Choroid plexus epithelial cell (primary cell): ENCODE data around the gene PRSS23.

Experiments
- DNase-seq: peaks from one replicate; pipeline ENCODE4 v3.0.0-alpha.2; 2010; ENCODE audit warnings: low read depth
- H3K4me3 ChIP-seq: 2 replicates; pipeline ENCODE4 v1.5.1; 2011; ENCODE audit warnings: low read depth, mild to moderate bottlenecking, control low read depth, low read length, moderate library complexity
- TF ChIP-seq, protein P1 (sequence below): conservative IDR thresholded peaks from 2 replicates; pipeline ENCODE4 v1.5.1; 2011; ENCODE audit warnings: low read depth, mild to moderate bottlenecking, control low read depth, inconsistent platforms, low read length, moderate library complexity

The PRSS23 gene, protein sequence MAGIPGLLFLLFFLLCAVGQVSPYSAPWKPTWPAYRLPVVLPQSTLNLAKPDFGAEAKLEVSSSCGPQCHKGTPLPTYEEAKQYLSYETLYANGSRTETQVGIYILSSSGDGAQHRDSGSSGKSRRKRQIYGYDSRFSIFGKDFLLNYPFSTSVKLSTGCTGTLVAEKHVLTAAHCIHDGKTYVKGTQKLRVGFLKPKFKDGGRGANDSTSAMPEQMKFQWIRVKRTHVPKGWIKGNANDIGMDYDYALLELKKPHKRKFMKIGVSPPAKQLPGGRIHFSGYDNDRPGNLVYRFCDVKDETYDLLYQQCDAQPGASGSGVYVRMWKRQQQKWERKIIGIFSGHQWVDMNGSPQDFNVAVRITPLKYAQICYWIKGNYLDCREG

DNA sequence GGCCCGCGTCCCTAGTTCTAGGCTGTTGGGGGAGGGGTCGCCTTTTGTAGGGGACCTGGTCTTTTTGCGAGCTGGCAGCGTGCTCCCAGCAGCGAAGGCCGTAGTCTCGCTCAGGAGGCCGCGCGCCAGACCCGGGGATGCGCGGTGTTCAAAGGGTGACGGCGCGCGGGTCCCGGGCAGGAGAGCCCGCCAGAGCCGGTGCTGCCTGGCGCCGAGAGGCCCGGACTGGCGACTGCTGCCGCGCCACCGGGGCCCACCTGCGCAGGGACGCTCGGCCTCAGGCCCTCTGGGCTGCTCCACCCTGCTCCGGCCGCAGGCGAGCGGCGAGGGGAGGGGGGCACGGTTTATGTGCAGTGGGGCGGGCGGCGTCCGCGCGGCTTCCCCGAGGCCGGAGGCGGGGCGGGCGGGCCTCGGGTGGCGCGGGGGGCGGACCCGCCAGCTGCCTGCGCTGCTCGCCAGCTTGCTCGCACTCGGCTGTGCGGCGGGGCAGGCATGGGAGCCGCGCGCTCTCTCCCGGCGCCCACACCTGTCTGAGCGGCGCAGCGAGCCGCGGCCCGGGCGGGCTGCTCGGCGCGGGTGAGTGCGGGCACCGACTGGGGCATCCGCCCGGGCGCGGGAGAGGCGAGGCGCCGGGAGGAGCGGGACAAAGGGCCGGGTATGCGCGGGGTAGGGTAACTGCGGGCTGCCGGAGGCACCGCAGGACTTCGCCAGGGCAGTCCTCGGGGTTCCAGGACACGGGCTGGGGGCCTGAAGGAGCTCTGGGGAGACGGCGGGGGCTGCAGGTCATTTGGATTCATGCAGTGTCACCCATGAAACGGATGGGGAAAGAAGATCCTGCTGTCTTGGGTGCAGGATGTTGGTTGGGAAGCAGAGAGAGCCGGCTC lies at the start of gene PRSS23:
PRSS23 (plus strand) TSS at position 467 of the 884 bp plus-strand sequence. CDS start 7,102 bp downstream, outside the sequence.
- DNase-seq, result peak; percentile 54
- TF ChIP-seq, protein P1, sequence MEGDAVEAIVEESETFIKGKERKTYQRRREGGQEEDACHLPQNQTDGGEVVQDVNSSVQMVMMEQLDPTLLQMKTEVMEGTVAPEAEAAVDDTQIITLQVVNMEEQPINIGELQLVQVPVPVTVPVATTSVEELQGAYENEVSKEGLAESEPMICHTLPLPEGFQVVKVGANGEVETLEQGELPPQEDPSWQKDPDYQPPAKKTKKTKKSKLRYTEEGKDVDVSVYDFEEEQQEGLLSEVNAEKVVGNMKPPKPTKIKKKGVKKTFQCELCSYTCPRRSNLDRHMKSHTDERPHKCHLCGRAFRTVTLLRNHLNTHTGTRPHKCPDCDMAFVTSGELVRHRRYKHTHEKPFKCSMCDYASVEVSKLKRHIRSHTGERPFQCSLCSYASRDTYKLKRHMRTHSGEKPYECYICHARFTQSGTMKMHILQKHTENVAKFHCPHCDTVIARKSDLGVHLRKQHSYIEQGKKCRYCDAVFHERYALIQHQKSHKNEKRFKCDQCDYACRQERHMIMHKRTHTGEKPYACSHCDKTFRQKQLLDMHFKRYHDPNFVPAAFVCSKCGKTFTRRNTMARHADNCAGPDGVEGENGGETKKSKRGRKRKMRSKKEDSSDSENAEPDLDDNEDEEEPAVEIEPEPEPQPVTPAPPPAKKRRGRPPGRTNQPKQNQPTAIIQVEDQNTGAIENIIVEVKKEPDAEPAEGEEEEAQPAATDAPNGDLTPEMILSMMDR, result no peak
- H3K4me3 ChIP-seq, result peak within 1 kb of the TSS; percentile 73

DNA sequence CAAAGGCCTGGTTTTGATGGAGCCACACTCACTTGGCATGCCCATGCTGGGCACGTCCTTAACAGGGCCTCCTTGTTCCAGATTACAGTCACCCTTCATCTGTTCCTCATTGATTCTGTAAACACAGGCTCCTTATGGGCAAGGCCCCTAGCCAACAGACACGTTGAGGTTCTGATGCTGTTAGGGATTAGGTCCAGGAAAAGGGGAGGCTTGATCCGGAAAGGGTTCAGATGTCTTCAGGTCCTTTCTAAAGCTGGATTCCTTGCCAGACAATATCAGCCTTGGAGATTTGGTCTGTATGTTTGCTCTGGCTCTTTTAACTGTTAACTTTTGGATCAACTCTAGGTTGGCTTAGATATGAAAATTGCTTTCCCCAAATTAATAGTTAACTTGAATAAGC lies 46.9 kb upstream of the PRSS23 start:
- TF ChIP-seq, protein P1, result no peak
- no peak for DNase-seq
- H3K4me3 ChIP-seq, result no peak overlapping the region

DNA sequence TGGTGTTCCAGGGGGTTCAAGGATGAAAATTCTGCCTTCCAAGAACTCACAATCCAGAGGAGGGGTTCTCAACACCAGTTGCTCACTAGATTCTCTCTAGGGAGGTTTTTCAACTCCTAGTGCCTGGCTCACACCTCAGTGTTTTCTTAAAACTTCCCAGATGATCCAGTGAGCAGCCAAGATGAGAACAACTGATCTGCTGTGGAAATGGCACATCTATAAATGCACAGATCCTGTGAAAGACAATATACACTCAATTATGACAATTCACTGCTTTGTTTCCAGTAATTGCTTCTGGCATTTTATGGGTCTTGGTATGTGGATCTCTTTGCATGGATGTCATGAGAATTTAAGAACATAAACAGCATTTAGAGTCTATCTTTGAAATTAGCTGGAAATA lies 45.2 kb upstream of the PRSS23 start:
- TF ChIP-seq, protein P1, result no peak
- no peak for DNase-seq
- no peak overlapping the region for H3K4me3 ChIP-seq

DNA sequence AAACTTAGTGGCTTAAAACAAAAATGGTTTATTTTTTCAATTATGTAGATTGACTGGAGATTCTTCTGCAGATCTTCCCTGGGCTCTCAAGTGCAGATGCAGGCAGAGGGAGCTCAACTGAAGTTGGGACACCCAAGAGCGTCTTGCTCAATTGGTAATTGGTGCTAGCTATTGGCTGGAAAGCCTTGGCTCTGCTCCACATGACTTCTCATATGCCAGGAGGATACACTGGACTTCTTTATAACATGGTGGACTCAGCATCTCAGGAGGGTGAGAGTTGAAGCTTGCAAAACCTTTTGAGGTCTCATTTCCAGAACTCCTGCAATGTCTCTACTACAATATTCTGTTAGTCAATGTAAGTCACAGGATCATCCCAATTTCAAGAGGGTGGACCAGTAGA lies 42.2 kb upstream of the PRSS23 start:
- TF ChIP-seq, protein P1, result no peak
- no peak for DNase-seq
- no peak overlapping the region for H3K4me3 ChIP-seq

DNA sequence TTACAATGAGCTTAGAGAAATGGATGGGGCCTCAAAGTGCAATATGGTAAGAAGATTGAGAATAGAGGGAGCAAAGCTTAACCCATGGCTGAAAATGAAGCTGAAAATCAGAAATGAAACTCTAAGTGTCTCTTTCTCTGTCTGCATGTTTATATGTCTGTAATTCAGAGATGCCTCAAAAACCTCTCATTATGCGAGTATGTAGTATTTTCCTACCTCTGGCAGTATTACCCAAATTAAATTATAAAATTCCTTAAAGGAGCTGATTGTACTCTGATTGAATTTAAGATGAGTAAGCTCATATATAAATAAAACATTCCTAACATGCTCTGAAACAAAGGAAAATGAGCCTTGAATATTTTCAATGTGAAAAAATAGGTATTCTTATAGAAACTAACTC lies 39.8 kb upstream of the PRSS23 start:
- TF ChIP-seq, protein P1, result no peak
- no peak overlapping the region for H3K4me3 ChIP-seq
- no peak for DNase-seq

DNA sequence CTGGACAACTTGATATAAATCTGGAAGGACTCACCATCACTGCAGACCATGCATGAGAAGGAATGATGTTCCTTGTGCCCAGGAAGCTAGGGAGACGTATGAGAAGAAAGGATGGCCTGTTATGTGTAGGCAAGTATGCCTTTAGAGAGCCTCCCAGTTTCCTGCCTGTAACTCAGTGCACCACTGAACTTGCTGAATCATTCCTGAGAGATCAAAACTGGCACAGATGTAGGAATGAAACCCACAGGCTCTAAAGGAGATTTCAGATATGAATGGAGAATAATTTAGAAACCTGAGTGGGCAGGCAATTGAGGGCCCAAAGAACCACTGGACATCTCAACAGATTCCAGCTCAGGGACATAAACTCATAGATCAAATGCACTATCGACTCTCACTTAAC lies 38.4 kb upstream of the PRSS23 start:
- TF ChIP-seq, protein P1, result no peak
- H3K4me3 ChIP-seq, result no peak overlapping the region
- peak; percentile 51 for DNase-seq
